Uterus (tissue), 4 donors: ENCODE results near the gene MICAL2. TPM values are rescaled to one million over a fixed set of nuclear protein-coding genes. Genes with fewer than 3 reads are reported as not detected.

ENCODE experiments used
- DNase-seq, 2 donors: peaks; one replicate each; pipeline ENCODE4 v3.0.0-alpha.2; 2019 to 2020
- H3K27ac ChIP-seq, 2 donors: fragments of 200-600 bp; sonication (generic); 1 replicate in 1 of 2; 2 replicates in 1 of 2; pipeline ENCODE4 v1.5.1; 2016 to 2018
- H3K27me3 ChIP-seq, 2 donors: fragments of 200-600 bp; sonication (generic); one replicate each; pipeline ENCODE4 v1.5.1; 2018 to 2019; ENCODE audit warnings: control low read depth in 1 of 2
- H3K36me3 ChIP-seq, 2 donors: fragments of 200-600 bp; sonication (generic); one replicate each; pipeline ENCODE4 v1.5.1; 2019; ENCODE audit warnings: control low read depth in 1 of 2
- H3K4me1 ChIP-seq, 2 donors: fragments of 200-600 bp; sonication (generic); one replicate each; pipeline ENCODE4 v1.5.1; 2018 to 2019; ENCODE audit warnings: control low read depth in 1 of 2
- H3K4me3 ChIP-seq, 2 donors: fragments of 200-600 bp; sonication (generic); 1 replicate in 1 of 2; 2 replicates in 1 of 2; pipeline ENCODE4 v1.5.1; 2018 to 2019; ENCODE audit warnings: mild to moderate bottlenecking in 1 of 2
- H3K9me3 ChIP-seq, 2 donors: fragments of 200-600 bp; sonication (generic); one replicate each; pipeline ENCODE4 v1.5.1; 2019; ENCODE audit warnings: control low read depth in 1 of 2
- CTCF ChIP-seq, 4 experiments: fragments of 200-600 bp in 2 of 4; fragments of 450-650 bp in 2 of 4; sonication (generic) in 2 of 4; IDR thresholded peaks; one replicate each; pipeline ENCODE4 v1.5.1; 2016 to 2019; ENCODE audit warnings: antibody characterized with exemption in 4 of 4, mild to moderate bottlenecking in 2 of 4, moderate library complexity in 1 of 4
- POLR2A ChIP-seq, 2 donors: fragments of 450-650 bp; IDR thresholded peaks; one replicate each; pipeline ENCODE4 v1.6.1; 2016; ENCODE audit warnings: antibody characterized with exemption in 2 of 2, mild to moderate bottlenecking in 1 of 2, moderate library complexity in 1 of 2
- intact Hi-C: fragments of 100-400 bp; cut with DNase I; formaldehyde crosslinking; loops from one replicate; pipeline ENCODE4 v1.15.1; 2023; ENCODE audit warnings: low total_unique reads
- total RNA-seq, 4 donors: library from RNA; depleted of rRNA in 3 of 4; stranded (reverse); fragments of >200 nt in 3 of 4; gene quantifications; one replicate each; pipeline versions ENCODE4 v1.1.0 to v1.2.4, GENCODE V29; 2014 to 2023
- donor health status: DM: yes; HTN: yes; CAD: no.

MICAL2 gene
- total RNA-seq, 4 donors from 2014 or later = 29.6 to 139 (median 53.1) TPM

- DNase-seq = no peak
- no peaks in the 10 kb centered on the region for H3K36me3 ChIP-seq
- H3K27me3 ChIP-seq = no peaks in the 10 kb centered on the region
- peak overlapping the region; percentile 34 to 57 for H3K27ac ChIP-seq
- no peaks in the 10 kb centered on the region for H3K9me3 ChIP-seq
- intact Hi-C loops = no loop called here
- TF ChIP-seq CTCF (IDR thresholded peaks at IDR 0.05) (no peak), POLR2A (IDR thresholded peaks at IDR 0.05) (no peak)
- peaks cover 0 to 8% of the 10 kb centered on the region in 2 donors for H3K4me1 ChIP-seq
- H3K4me3 ChIP-seq = no peak overlapping the region
These were observed 66.0 kb downstream of the MICAL2 start for GRCh38 chr11:12176410-12176809.

- DNase-seq = no peak
- peaks cover 6 to 16% of the 10 kb centered on the region in 2 donors for H3K4me1 ChIP-seq
- H3K9me3 ChIP-seq = no peaks in the 10 kb centered on the region
- H3K36me3 ChIP-seq = no peaks in the 10 kb centered on the region
- no peak for TF ChIP-seq CTCF (IDR thresholded peaks at IDR 0.05)
- intact Hi-C loops = no loop called here
- peak overlapping the region; percentile 19 to 53 for H3K27ac ChIP-seq
- H3K4me3 ChIP-seq = no peak overlapping the region
- H3K27me3 ChIP-seq = no peaks in the 10 kb centered on the region
These were observed 67.4 kb downstream of the MICAL2 start for GRCh38 chr11:12177739-12178338.

DNA sequence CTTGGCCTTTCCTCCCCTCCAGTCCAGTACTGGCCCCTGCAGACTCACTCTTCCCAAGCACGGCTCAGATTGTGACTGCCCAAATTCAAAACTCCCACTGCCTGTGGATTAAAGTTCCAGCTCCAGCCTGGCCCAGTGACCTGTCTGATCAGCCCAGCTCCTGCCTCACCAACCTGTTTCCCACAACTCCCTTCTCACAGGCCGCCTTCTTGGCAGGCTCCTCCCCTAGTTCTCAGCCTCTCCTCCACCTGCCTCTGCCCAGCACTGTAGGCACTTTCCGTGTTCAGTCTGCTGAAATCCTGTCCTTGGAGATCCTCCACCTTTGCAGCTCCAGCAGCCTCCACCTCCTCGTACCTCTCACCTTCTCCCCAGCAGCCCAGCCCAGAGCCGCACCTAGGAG is 68.6 kb downstream of the MICAL2 start:
- Histone ChIP-seq H3K27ac (peak overlapping the region; percentile 19 to 53), H3K27me3 (no peaks in the 10 kb centered on the region), H3K36me3 (no peaks in the 10 kb centered on the region), H3K4me3 (no peak overlapping the region), H3K4me1 (peaks cover 10 to 17% of the 10 kb centered on the region in 2 donors), H3K9me3 (no peaks in the 10 kb centered on the region)
- DNase-seq = no peak
- intact Hi-C loops = no loop called here
- TF ChIP-seq CTCF (IDR thresholded peaks at IDR 0.05) = no peak
- no peak for TF ChIP-seq POLR2A (IDR thresholded peaks at IDR 0.05)

DNA sequence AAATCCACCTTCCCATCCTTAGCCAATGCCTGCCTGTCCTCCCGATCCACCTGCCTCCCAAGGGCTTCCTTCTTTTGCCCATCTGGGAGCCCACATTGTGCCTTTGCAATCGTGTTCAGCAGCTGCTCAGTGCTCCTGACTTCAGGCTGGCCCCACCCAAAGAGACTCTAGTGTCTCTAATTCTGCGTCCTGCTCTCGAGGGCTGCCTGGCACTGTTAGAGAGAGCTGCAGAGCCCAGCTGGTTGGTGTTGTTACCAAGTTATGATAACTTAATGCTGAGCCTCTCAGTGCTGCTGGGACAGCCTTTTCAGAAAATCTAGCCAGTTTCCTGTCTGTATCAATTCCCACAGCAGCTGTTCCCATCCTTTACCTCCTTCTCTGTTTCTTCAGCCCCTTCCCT is 69.1 kb downstream of the MICAL2 start:
- Histone ChIP-seq H3K36me3 (no peaks in the 10 kb centered on the region), H3K4me1 (peaks cover 11 to 17% of the 10 kb centered on the region in 2 donors)
- intact Hi-C loops = no loop called here

More for the DNA sequence above, 69.1 kb downstream of the MICAL2 start:
- H3K9me3 ChIP-seq = no peaks in the 10 kb centered on the region
- H3K27ac ChIP-seq = peak overlapping the region; percentile 45 to 53
- no peak overlapping the region for H3K4me3 ChIP-seq
- H3K27me3 ChIP-seq = no peaks in the 10 kb centered on the region
- no peak for TF ChIP-seq CTCF (IDR thresholded peaks at IDR 0.05)
- no peak for TF ChIP-seq POLR2A (IDR thresholded peaks at IDR 0.05)
- DNase-seq = no peak
